Measurements from ENCODE around the gene CHMP6. TPM values are rescaled to one million over a fixed set of nuclear protein-coding genes. Genes with fewer than 3 reads are reported as not detected.
"Not testable (repeated sequence)": the region's sequence is repeated elsewhere in the genome, so short reads cannot be mapped to it uniquely, and the experiment has no call there.

The CHMP6 gene
- total RNA-seq, 1 donor = 19.4 TPM

DNA sequence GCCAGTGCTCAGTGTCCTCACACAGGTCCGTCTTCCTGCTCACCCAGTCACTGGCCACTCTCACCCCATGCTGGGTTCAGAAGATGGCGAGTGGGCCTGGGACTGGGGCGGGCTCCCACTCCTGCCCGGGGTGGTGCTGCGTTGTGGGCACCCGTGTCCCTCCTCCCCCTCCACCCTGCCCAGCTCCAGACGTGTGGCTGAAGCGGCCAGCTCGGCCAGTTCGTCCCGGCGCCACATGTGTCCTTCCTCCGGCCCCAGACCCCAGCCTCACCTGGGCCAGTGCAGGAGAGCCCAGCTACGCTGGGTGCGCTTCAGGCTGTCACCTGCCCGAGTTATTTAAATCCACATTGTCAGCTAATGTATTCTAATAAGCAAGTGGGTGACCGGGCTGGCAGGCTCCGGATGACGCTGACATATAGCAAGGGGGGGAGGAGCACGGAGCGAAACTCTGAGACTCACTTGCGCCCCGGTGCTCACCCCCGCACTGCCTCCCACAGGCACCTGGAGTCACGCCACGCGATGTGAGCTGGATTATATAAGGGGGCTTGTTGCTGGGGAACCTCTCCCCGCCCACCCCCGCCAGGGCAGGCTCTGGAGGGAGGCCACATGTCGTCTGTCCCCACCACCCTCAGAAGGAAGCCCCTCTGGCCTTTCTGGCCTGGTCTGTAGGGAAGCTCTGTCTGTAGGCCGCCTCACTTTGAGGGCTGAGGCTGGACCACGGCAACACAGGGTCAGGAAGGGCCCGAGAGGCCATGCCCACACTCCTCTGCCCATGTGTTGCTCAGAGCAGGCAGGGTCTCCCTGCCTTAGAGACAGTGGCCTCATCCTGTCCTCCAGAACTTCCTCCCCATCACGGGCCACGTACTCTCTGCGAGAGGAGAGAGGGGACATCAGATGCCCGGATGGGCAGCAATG, 36.2 kb downstream of the CHMP6 start:
- TF ChIP-seq, protein P1, sequence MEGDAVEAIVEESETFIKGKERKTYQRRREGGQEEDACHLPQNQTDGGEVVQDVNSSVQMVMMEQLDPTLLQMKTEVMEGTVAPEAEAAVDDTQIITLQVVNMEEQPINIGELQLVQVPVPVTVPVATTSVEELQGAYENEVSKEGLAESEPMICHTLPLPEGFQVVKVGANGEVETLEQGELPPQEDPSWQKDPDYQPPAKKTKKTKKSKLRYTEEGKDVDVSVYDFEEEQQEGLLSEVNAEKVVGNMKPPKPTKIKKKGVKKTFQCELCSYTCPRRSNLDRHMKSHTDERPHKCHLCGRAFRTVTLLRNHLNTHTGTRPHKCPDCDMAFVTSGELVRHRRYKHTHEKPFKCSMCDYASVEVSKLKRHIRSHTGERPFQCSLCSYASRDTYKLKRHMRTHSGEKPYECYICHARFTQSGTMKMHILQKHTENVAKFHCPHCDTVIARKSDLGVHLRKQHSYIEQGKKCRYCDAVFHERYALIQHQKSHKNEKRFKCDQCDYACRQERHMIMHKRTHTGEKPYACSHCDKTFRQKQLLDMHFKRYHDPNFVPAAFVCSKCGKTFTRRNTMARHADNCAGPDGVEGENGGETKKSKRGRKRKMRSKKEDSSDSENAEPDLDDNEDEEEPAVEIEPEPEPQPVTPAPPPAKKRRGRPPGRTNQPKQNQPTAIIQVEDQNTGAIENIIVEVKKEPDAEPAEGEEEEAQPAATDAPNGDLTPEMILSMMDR (IDR thresholded peaks at IDR 0.05; ENCODE audit: insufficient read depth, low read depth, low read length) = no peak
- H3K4me3 ChIP-seq (ENCODE audit: low read depth, low read length) = no peak overlapping the region
- DNase-seq (ENCODE audit: low read depth) = no peak

DNA sequence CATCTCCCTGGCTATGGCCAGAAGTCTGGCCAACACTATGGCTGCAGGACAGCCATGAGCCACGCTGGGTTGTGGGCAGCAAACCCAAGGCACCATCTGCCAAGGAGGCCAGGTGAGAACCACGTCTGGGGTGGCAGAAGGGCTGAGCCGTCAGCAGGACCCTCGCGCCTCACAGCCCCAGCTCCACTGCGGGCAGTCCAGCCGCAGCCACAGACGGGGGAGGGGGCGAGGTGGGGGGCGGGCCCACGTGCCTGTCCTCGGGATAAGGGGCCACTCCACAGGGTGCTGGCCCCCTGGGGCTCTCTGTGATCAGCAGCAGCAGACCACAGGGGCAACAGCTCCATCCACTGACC, 36.8 kb downstream of the CHMP6 start:
- no peak for DNase-seq (ENCODE audit: low read depth)
- TF ChIP-seq, protein P1 (IDR thresholded peaks at IDR 0.05; ENCODE audit: insufficient read depth, low read depth, low read length) = no peak
- no peak overlapping the region for H3K4me3 ChIP-seq (ENCODE audit: low read depth, low read length)

DNA sequence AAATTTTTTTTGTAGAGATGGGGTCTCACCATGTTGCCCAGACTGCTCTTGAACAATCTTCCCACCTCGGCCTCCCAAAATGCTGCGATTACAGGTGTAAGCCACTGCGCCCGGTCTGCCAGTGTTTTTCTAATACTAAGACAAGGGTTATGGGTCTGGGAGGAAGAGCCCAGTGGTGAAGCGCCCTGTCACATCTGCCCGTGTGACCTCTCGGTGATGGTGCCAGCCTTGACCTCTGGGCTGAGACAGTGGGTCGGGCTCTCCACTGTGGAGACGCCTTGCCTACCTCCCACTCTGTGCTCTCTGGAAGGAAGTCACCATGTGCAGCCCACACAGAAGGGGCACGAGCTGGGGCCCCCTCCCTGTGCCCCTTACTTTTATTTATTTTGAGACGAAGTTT, 38.2 kb downstream of the CHMP6 start:
- no peak overlapping the region for H3K4me3 ChIP-seq (ENCODE audit: low read depth, low read length)
- no peak for DNase-seq (ENCODE audit: low read depth)
- TF ChIP-seq, protein P1 (IDR thresholded peaks at IDR 0.05; ENCODE audit: insufficient read depth, low read depth, low read length) = no peak

- H3K4me3 ChIP-seq (ENCODE audit: low read depth, low read length); DNase-seq (ENCODE audit: low read depth): not testable (repeated sequence)
Observed at GRCh38 chr17:81030312-81030711, 38.7 kb downstream of the CHMP6 start.

GRCh38 chr17:81030741-81031565, 39.3 kb downstream of the CHMP6 start:
- DNase-seq (ENCODE audit: low read depth) = no peak
- TF ChIP-seq, protein P1 (IDR thresholded peaks at IDR 0.05; ENCODE audit: insufficient read depth, low read depth, low read length) = no peak
- H3K4me3 ChIP-seq (ENCODE audit: low read depth, low read length) = no peak overlapping the region

- TF ChIP-seq, protein P1 (IDR thresholded peaks at IDR 0.05; ENCODE audit: insufficient read depth, low read depth, low read length) = no peak
- DNase-seq (ENCODE audit: low read depth) = no peak
- no peak overlapping the region for H3K4me3 ChIP-seq (ENCODE audit: low read depth, low read length)
Observed at GRCh38 chr17:81031566-81032550, 40.2 kb downstream of the CHMP6 start.

Measured in fibroblast of villous mesenchyme (primary cell).